ENCODE data around the gene THSD4. TPM values are rescaled to one million over a fixed set of nuclear protein-coding genes. Genes with fewer than 3 reads are reported as not detected.

Gene THSD4
- total and polyA plus RNA-seq, 5 donors from 2014 or later = not detected

DNA sequence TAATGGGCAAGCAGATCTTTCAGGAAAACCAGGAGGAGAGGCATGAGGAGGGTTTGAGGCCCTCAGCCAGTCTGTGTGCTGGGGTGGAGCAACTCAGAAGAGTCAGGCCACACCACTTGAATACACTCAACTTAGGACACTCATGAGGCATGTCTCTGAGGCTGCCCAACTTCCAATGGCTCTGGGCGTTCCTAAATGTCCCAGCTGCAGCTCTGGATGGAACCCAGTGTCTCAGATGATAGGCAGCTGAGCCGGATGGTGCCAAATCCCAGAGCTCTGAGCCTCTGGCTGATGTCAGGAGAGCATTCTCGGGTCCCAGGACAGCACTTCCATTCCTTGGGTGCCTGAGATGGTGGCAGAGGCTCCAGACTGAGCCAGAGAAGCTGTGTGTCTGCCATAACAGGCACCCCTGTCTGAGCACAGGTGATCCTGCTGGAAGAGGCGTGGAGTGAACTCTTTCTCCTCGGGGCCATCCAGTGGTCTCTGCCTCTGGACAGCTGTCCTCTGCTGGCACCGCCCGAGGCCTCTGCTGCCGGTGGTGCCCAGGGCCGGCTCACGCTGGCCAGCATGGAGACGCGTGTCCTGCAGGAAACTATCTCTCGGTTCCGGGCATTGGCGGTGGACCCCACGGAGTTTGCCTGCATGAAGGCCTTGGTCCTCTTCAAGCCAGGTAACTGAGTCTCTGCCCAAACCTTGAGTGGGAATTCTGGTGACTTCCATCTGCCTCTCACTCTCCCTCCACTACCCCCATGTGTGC, 697.9 kb downstream of the THSD4 start:
- H3K27me3 Mint-ChIP-seq = no peaks in the 10 kb centered on the region
- H3K4me3 Mint-ChIP-seq = no peak overlapping the region
- no peaks in the 10 kb centered on the region for H3K9me3 ChIP-seq (ENCODE audit: control insufficient read depth in 2 of 2, low read length in 2 of 2)

DNA sequence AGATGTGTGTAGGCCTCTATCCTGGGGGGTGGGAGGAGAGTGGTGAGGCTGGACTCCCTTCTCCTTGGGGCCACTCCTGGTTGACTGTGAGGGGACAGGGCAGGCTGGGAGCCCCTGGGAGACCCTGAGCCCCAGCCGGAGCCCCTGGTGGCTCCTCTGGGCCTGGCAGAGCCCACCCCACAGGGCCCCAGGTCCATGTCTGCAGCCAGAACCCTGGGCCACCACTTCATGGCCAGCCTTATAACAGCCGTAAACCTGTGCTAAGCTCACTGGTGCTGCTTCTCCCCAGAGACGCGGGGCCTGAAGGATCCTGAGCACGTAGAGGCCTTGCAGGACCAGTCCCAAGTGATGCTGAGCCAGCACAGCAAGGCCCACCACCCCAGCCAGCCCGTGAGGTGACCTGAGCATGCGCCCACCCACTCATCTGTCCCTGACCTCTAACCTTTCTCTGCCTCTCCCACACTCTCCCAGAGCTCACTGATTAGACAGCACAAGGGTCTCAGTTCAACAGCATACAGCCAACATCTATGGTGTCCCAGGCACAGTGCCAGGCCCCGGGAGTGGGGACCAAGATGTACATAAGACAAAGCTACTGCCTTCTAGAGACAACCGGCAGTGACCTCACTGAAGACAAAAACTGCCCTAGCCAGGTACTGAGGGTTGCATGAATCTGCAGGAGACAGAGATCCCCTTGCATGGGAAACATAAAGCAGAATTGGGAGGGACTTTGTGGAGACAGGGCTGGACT, 698.6 kb downstream of the THSD4 start:
- Mint-ChIP-seq H3K27ac (no peak overlapping the region), H3K4me1 (no peaks in the 10 kb centered on the region), H3K36me3 (no peaks in the 10 kb centered on the region), H3K4me3 (no peak overlapping the region), H3K27me3 (no peaks in the 10 kb centered on the region), H3K9me3 (peaks cover 0 to 8% (median 7%) of the 10 kb centered on the region in 7 donors)
- Histone ChIP-seq H3K9me3 (ENCODE audit: control insufficient read depth in 2 of 2, low read length in 2 of 2) (no peaks in the 10 kb centered on the region), H3K4me1 (ENCODE audit: control insufficient read depth, insufficient read depth, low read length, poor library complexity, severe bottlenecking) (no peaks in the 10 kb centered on the region), H3K27me3 (ENCODE audit: control insufficient read depth, insufficient read depth, low read length) (no peaks in the 10 kb centered on the region), H3K4me3 (ENCODE audit: low read depth, low read length) (no peak overlapping the region), H3K27ac (ENCODE audit: insufficient read depth, low read length, poor library complexity, severe bottlenecking) (no peak overlapping the region), H3K36me3 (ENCODE audit: control insufficient read depth, insufficient read depth, low read length) (no peaks in the 10 kb centered on the region)
- ATAC-seq (ENCODE audit: low read depth in 2 of 2) = no peak
- no peak for DNase-seq

More for the DNA sequence above, 697.9 kb downstream of the THSD4 start:
- no peaks in the 10 kb centered on the region for H3K4me1 Mint-ChIP-seq
- no peak overlapping the region for H3K27ac Mint-ChIP-seq
- H3K27ac ChIP-seq (ENCODE audit: insufficient read depth, low read length, poor library complexity, severe bottlenecking) = no peak overlapping the region
- no peaks in the 10 kb centered on the region for H3K36me3 Mint-ChIP-seq
- H3K27me3 ChIP-seq (ENCODE audit: control insufficient read depth, insufficient read depth, low read length) = no peaks in the 10 kb centered on the region
- H3K36me3 ChIP-seq (ENCODE audit: control insufficient read depth, insufficient read depth, low read length) = no peaks in the 10 kb centered on the region
- DNase-seq (no peak), ATAC-seq (ENCODE audit: low read depth in 2 of 2) (no peak)
- H3K4me3 ChIP-seq (ENCODE audit: low read depth, low read length) = no peak overlapping the region
- H3K9me3 Mint-ChIP-seq = peaks cover 0 to 4% (median 2%) of the 10 kb centered on the region in 7 donors
- H3K4me1 ChIP-seq (ENCODE audit: control insufficient read depth, insufficient read depth, low read length, poor library complexity, severe bottlenecking) = no peaks in the 10 kb centered on the region

DNA sequence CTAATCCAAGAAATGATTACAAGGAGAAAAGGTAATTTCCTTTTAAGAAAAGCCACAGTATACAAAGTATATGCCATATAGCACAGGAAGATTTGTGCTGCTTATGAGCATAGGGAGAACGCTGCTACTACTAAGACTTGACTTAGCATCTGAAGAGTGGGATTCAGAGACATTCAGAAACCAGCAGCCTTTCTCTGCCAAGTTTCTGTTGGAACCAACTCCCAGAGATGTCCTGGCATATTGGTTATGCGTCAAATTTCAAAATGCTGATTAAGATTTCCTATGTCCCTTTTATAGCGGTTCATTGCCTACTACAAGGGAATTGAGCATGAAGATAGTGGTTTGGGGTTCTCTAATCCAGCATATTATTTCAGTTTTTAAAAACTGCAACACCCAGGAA, 700.0 kb downstream of the THSD4 start:
- DNase-seq = no peak
- Histone ChIP-seq H3K27me3 (ENCODE audit: control insufficient read depth, insufficient read depth, low read length) (no peaks in the 10 kb centered on the region), H3K9me3 (ENCODE audit: control insufficient read depth in 2 of 2, low read length in 2 of 2) (peaks cover 2 to 9% of the 10 kb centered on the region in 2 experiments), H3K36me3 (ENCODE audit: control insufficient read depth, insufficient read depth, low read length) (no peaks in the 10 kb centered on the region), H3K4me1 (ENCODE audit: control insufficient read depth, insufficient read depth, low read length, poor library complexity, severe bottlenecking) (no peaks in the 10 kb centered on the region), H3K27ac (ENCODE audit: insufficient read depth, low read length, poor library complexity, severe bottlenecking) (no peak overlapping the region), H3K4me3 (ENCODE audit: low read depth, low read length) (no peak overlapping the region)
- Mint-ChIP-seq H3K9me3 (peaks cover 0 to 15% (median 7%) of the 10 kb centered on the region in 7 donors), H3K4me1 (no peaks in the 10 kb centered on the region), H3K4me3 (no peak overlapping the region), H3K27ac (no peak overlapping the region), H3K36me3 (no peaks in the 10 kb centered on the region), H3K27me3 (no peaks in the 10 kb centered on the region)
- no peak for ATAC-seq (ENCODE audit: low read depth in 2 of 2)

DNA sequence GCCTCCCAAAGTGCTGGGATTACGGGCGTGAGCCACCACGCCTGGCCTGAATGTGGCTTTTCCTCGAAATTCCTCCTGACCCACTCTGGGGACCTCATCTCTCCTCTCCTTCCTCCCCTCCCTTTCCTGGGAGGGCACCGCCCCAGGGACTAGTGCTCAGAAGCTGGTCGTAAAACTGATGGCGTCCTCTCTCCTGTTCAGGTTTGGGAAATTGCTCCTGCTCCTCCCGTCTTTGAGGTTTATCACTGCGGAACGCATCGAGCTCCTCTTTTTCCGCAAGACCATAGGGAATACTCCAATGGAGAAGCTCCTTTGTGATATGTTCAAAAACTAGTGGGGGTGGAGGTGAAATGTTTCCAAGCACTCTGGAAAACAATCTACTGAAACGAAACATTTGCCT, 702.1 kb downstream of the THSD4 start:
- peaks cover 0 to 25% (median 9%) of the 10 kb centered on the region in 7 donors for H3K9me3 Mint-ChIP-seq
- H3K36me3 Mint-ChIP-seq = no peaks in the 10 kb centered on the region
- H3K9me3 ChIP-seq (ENCODE audit: control insufficient read depth in 2 of 2, low read length in 2 of 2) = peaks cover 17 to 21% of the 10 kb centered on the region in 2 experiments
- H3K27me3 ChIP-seq (ENCODE audit: control insufficient read depth, insufficient read depth, low read length) = no peaks in the 10 kb centered on the region
- H3K36me3 ChIP-seq (ENCODE audit: control insufficient read depth, insufficient read depth, low read length) = no peaks in the 10 kb centered on the region
- H3K4me1 Mint-ChIP-seq = no peaks in the 10 kb centered on the region
- no peak overlapping the region for H3K27ac Mint-ChIP-seq
- ATAC-seq (ENCODE audit: low read depth in 2 of 2) = no peak
- no peaks in the 10 kb centered on the region for H3K27me3 Mint-ChIP-seq
- no peak overlapping the region for H3K4me3 Mint-ChIP-seq
- no peak for DNase-seq
- H3K27ac ChIP-seq (ENCODE audit: insufficient read depth, low read length, poor library complexity, severe bottlenecking) = no peak overlapping the region
- no peak overlapping the region for H3K4me3 ChIP-seq (ENCODE audit: low read depth, low read length)
- H3K4me1 ChIP-seq (ENCODE audit: control insufficient read depth, insufficient read depth, low read length, poor library complexity, severe bottlenecking) = no peaks in the 10 kb centered on the region

DNA sequence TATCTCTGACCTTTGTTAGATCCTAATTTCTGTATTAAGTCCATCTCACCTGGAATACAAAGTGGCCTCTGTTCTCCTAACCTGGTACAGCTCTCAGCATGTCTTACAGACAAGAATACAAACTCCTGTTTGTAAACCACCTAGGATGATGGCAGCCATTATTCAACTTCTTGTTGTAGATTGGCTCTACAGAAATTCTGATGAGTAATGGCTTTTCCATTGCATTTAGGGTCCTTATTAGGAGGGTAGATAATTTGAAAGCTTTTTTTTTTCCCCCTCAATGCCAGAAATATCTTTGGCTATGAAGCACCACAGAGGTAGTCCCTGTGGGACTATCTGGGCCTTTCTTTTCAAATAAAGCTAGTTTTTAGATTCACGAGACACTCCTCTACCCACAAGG, 704.9 kb downstream of the THSD4 start:
- Mint-ChIP-seq H3K27ac (no peak overlapping the region), H3K9me3 (peaks cover 5 to 37% (median 18%) of the 10 kb centered on the region in 7 donors), H3K27me3 (no peaks in the 10 kb centered on the region), H3K4me1 (no peaks in the 10 kb centered on the region), H3K4me3 (no peak overlapping the region), H3K36me3 (peaks cover 25% of the 10 kb centered on the region)
- Histone ChIP-seq H3K9me3 (ENCODE audit: control insufficient read depth in 2 of 2, low read length in 2 of 2) (peaks cover 21 to 30% of the 10 kb centered on the region in 2 experiments), H3K36me3 (ENCODE audit: control insufficient read depth, insufficient read depth, low read length) (peaks cover 14% of the 10 kb centered on the region), H3K27me3 (ENCODE audit: control insufficient read depth, insufficient read depth, low read length) (no peaks in the 10 kb centered on the region), H3K4me1 (ENCODE audit: control insufficient read depth, insufficient read depth, low read length, poor library complexity, severe bottlenecking) (no peaks in the 10 kb centered on the region), H3K27ac (ENCODE audit: insufficient read depth, low read length, poor library complexity, severe bottlenecking) (no peak overlapping the region), H3K4me3 (ENCODE audit: low read depth, low read length) (no peak overlapping the region)
- ATAC-seq (ENCODE audit: low read depth in 2 of 2) (no peak), DNase-seq (no peak)

DNA sequence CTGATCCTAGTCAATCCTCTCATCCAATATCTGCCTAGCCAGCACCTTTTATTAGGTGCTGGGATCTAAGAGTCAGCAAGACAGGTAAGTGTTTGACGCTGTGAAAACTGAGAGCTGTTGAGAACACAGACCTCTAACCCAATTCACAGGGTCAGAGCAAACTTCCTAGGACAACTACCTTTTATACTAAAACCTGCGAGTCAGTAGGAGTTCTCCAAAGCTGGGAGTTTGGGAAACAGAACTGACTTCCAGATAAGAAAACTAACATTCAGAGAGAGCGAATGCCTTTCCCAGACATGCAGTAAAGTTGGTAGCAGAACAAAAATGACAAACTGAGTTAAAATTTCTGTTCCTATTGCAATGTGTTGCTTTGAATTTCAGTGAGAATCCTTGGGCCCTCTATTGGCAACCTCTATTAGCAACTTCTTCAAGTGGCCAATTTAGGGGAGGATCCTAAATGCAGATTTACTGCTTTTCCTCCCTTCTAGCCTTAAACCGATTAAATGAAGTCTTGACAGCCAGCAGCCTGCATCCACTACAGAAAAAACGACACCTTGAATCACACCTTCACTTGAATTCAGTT, 706.4 kb downstream of the THSD4 start:
- peaks cover 19% of the 10 kb centered on the region for H3K36me3 ChIP-seq (ENCODE audit: control insufficient read depth, insufficient read depth, low read length)
- peaks cover 40% of the 10 kb centered on the region for H3K36me3 Mint-ChIP-seq

DNA sequence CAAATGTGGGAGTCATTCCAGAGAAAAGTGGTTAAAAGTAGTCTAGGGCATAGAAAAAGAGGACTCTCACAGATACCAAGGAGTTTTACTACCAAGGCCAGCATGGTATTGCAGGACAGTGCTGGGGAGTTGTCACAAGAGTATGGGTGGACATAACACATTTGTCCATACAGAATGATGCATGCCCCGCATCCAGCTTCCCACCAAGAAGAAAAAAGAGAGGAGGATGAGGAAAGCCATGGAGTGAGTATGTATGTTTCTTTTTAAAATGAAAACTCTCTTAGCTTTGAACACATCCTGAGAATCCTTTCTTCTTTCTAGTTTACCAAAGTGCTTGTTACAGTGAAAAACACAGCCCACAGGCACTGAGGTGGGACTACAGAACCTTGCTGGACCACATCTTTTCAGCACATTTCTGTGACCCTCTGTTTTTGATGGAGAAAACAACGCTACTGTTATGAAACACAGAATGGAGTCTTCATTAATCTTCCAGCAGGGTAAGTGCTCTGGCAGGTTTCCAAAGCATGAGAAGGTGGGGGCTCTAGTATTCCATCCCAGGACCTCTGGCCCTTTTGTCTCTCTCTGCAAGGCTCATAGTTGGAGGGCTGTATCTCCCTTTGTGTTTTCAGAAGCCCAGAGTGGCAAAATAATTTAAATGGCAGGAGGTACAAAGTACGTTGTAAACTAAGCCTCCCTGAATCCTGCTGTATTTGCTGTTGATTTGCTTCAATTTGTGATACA, 707.8 kb downstream of the THSD4 start:
- Histone ChIP-seq H3K9me3 (ENCODE audit: control insufficient read depth in 2 of 2, low read length in 2 of 2) (peaks cover 21 to 30% of the 10 kb centered on the region in 2 experiments), H3K4me1 (ENCODE audit: control insufficient read depth, insufficient read depth, low read length, poor library complexity, severe bottlenecking) (no peaks in the 10 kb centered on the region), H3K36me3 (ENCODE audit: control insufficient read depth, insufficient read depth, low read length) (peaks cover 33% of the 10 kb centered on the region), H3K27ac (ENCODE audit: insufficient read depth, low read length, poor library complexity, severe bottlenecking) (no peak overlapping the region), H3K27me3 (ENCODE audit: control insufficient read depth, insufficient read depth, low read length) (no peaks in the 10 kb centered on the region), H3K4me3 (ENCODE audit: low read depth, low read length) (no peak overlapping the region)
- Mint-ChIP-seq H3K36me3 (peaks cover 54% of the 10 kb centered on the region), H3K27me3 (no peaks in the 10 kb centered on the region), H3K27ac (no peak overlapping the region), H3K4me3 (no peak overlapping the region), H3K9me3 (peaks cover 6 to 38% (median 15%) of the 10 kb centered on the region in 7 donors), H3K4me1 (no peaks in the 10 kb centered on the region)
- ATAC-seq (ENCODE audit: low read depth in 2 of 2) (no peak), DNase-seq (no peak)

More for the DNA sequence above, 706.4 kb downstream of the THSD4 start:
- Histone ChIP-seq H3K27me3 (ENCODE audit: control insufficient read depth, insufficient read depth, low read length) (no peaks in the 10 kb centered on the region), H3K9me3 (ENCODE audit: control insufficient read depth in 2 of 2, low read length in 2 of 2) (peaks cover 21 to 30% of the 10 kb centered on the region in 2 experiments), H3K27ac (ENCODE audit: insufficient read depth, low read length, poor library complexity, severe bottlenecking) (no peak overlapping the region), H3K4me3 (ENCODE audit: low read depth, low read length) (no peak overlapping the region), H3K4me1 (ENCODE audit: control insufficient read depth, insufficient read depth, low read length, poor library complexity, severe bottlenecking) (no peaks in the 10 kb centered on the region)
- peaks cover 6 to 37% (median 18%) of the 10 kb centered on the region in 7 donors for H3K9me3 Mint-ChIP-seq
- ATAC-seq (ENCODE audit: low read depth in 2 of 2) = no peak
- no peak for DNase-seq
- no peak overlapping the region for H3K27ac Mint-ChIP-seq
- no peaks in the 10 kb centered on the region for H3K4me1 Mint-ChIP-seq
- H3K27me3 Mint-ChIP-seq = no peaks in the 10 kb centered on the region
- H3K4me3 Mint-ChIP-seq = no peak overlapping the region
